SH-SY5Y (cell line): ENCODE measurements around the gene DNAH9.

ENCODE experiments used
- GATA2 ChIP-seq: IDR thresholded peaks from 2 replicates; pipeline ENCODE4 v1.6.1; 2011; ENCODE audit warnings: mild to moderate bottlenecking, low read depth, low read length
- GATA3 ChIP-seq: IDR thresholded peaks from 2 replicates; pipeline ENCODE4 v1.6.1; 2011; ENCODE audit warnings: low read depth, mild to moderate bottlenecking, low read length, moderate library complexity

DNA sequence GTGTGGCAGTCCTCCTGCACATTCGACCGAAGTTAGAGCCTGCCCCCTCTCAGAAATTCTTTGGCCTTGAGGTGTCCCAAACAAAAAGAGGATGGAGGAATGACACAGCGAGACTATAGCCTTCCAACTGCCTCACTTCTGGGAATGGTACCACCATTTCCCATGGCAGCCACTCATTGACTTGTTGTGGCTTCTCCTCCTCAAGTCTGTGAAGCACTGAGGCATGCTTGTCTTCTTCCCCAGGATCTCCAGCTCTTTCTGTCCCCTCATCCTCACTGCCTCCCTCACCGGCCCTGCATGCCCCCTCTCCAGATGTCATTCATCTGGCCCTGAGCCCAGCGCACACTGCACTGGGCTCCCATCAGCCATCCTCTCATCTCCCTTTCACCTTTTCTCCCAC lies 43.7 kb upstream of the DNAH9 start:
- TF ChIP-seq GATA3 (no peak), GATA2 (no peak)
